AG08396 (cell line): ENCODE results near the gene CAMKK2.
A peak's percentile ranks its signal among the peaks of the same experiment; 100 is the strongest.
"Not testable (repeated sequence)": the region's sequence is repeated elsewhere in the genome, so short reads cannot be mapped to it uniquely, and the experiment has no call there.

Experiments
- DNase-seq: peaks from one replicate; pipeline ENCODE4 v3.0.0; 2012; ENCODE audit warnings: low spot score, mixed read lengths

CAMKK2 gene

GRCh38 chr12:121298411-121298810, 1.9 kb upstream of the CAMKK2 start:
- DNase-seq, result not testable (repeated sequence)

GRCh38 chr12:121297435-121297991, 1.0 kb upstream of the CAMKK2 start:
- peak; percentile 74 for DNase-seq

DNA sequence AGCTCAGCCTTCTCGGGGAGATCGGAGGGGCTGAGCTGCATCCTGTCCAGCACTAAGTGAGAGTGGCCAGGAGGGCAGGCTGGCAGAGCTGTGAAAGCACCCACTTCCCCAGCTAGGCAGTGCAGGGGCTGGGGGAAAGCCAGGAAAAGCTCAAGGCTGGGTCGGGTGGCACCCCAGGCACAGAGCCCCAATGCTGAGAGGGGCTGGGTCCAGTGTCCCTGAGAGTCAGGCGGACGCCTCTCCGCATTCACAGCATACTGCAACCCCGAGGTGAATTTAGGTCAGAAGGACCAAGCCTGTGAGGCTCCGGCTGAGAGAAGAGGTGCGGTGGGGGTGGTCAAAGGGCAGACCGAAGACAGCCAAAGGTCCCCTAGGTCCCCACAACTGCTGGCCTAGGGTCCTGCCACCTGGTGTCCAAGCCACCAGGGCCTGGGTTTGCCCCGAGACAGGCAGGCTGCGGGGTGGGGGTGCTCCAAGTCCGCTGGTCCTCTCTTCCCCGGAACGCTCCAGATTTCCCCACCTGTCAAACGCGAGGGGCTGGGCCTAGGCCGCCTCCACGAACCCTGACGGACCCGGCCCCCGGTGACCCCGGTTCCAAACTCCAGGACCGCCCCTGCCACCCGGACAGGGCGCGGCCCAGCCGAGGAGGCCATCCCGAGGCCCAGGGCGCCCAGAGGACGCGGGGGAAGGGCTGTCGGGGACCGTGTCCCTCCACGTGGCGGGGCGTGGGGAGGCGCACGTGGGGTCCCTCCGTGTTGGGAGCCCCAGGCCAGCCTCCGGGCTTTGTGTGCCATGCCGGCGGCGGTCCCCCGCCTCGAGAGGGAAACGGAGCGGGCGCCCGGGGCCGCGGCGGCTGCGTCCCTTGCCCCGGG, 527 bp downstream of the CAMKK2 start:
- peak; percentile 50 for DNase-seq

DNA sequence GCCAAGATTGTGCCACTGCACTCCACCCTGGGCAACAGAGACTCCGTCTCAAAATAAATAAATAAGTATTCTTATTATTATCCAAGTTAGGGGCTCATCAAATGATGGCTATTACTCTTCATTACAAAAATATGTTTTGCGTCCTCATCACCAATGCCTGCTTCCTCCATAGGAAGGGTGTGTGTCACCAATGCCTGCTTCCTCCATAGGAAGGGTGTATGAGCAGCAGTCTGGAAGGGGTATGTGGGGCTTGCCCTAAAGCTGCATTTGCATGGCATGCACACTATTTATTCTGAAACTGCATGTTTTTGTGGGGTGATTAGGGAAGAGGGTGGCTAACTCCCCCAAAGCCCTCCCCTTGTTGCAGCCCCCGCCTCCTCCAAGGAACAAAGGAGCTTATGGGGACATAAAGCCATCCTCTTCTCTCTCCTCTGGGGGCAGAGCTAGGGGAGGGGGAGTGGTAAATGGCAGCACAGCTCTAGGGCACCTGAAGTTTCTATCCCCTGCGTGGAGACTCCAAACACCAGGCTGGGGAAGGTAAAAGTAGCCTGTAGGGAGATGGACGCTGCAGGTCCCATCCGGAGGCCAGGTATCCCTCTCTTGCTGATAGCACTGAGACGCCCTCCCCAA, 1.3 kb downstream of the CAMKK2 start:
- DNase-seq, result no peak

GRCh38 chr12:121294151-121294889, 2.2 kb downstream of the CAMKK2 start:
- no peak for DNase-seq

- DNase-seq, result no peak
These were observed 2.9 kb downstream of the CAMKK2 start for GRCh38 chr12:121293603-121294002.

DNA sequence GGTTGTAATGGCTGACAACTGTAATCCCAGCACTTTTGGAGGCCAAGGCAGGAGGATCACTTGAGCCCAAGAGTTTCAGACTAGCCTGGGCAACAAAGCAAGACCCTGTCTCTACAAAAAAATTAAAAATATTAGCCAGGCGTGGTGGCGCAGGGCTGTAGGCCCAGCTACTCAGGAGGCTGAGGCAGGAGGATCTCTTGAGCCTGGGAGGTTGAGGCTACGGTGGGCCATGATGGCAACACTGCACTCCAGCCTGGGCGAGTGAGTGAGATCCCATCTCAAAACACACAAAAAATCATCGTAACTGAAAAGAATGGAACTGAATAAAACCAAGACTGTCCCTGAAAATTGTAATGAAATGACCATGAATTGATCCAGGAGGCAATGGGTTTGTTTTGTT, 6.1 kb downstream of the CAMKK2 start:
- DNase-seq, result no peak

DNA sequence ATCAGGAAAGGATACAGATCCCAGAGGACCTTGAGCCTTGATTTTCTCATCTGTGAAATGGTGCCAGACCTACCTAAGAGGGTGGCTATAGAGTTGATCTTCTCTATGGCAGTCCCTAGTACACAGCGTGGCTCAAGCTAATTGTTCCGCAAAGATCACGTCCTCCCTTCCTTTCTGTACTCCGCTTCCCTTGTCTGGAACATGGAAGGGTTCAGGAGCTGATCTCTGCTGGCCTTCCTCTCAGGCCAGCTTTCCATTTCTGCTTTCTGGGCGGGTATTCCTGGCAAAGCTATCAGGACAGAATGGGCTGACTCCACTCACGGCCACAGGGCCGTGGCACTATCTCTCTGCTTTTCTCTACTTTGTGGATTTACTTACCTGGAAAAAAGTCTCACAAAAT, 6.5 kb downstream of the CAMKK2 start:
- no peak for DNase-seq

DNA sequence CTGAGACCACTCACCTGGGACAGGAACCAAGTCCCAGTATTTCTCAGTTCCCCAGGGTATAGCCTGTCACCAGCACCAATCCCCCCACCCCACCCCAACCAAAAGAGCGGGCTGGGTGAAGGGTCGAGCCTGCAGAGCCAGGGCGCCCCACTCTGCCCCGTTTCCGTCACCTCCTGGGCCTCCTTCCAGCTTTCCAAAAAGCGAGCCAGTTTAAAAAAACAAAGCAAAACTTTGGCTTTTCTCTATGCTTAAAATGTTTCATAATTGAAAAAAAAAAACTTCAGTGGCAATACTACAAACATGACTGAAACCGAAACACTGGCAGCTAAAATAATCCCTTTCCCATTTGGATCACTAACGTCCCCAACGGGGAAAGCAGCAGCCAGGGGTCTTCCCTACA, 7.5 kb downstream of the CAMKK2 start:
- no peak for DNase-seq

DNA sequence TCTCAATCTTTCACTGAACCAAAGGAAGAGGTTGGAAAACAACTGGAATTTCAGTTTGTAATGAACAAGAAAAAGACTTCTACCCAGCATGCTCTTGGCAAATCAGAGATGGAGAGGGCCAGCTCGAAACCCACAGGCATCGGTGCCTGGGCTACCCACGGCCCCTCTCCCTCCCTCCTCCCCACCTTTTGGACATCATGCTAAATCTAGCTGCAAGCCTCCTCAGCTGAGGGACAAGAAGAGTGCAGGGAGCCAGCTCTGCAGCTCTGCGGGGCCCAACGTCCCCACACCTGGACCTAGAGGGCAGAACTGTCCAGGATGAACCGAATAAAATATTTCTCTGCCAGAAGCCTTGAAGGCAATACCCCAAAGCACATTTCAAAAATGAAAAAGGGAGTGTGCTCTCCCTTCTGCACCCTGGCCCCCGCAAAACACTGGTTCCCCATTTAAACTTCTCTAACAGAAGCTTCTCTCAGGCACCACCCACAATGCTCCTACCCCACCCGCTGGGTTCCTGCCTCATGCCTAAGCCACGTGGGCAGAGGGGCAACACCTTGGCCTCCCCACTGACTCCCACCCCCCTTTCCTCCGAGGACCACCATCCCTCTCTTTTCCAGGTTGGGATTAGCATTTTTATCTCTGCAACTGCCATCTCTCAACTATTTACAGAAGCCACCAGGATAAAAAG, 8.2 kb downstream of the CAMKK2 start:
- DNase-seq, result no peak

DNA sequence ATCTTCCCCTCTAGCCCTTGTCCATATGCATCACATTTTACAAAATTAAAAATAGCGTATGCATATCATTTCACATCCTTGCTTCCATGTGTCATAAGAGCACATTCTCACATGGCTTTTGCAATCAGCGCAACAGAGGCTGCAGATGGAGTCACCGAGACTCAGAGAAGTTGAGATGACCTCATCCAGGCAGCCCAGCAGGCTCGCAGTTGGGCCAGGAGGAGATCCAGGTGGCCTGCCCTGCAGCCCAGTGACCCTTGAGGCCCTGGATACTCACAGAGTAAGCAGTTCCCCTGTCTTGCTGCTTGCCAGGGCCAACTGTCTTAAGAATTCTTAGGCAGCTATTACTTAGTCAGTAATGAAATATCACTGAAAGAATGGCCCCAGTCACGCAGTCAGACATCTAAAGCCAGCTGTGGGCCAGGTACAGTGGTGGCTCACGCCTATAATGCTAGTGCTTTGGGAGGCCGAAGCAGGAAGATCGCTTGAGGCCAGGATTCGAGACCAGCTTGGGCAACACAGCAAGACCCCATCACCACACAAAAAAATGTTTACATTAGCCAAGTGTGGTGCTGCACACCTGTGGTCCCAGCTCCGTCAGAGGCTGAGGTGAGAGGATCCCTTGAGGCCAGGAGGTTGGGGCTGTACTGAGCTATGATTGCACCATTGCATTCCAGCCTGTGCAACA, 9.1 kb downstream of the CAMKK2 start:
- DNase-seq, result peak; percentile 41

- no peak for DNase-seq
These were observed 10.7 kb downstream of the CAMKK2 start for GRCh38 chr12:121285856-121286255.

GRCh38 chr12:121284551-121285390, 11.7 kb downstream of the CAMKK2 start:
- peak; percentile 73 for DNase-seq

DNA sequence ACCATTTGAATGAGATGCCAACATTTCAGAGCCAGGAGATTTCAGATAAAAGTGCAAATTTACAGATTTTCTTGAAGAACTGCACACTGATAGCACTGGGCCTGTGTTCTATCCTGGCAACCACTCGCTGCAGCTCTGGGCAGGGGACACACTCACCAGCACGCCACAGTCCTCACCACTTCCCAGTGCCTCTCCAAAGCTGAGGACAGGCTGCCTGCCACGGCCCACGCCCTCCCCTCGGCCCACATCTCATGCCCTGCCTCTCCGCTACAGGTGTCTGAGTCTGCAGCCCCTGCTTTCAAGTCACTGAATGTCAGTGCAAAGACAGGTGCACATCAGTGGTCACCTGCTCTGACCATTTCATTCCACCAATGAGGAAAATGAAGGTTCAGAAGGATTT, 12.7 kb downstream of the CAMKK2 start:
- DNase-seq, result no peak

DNA sequence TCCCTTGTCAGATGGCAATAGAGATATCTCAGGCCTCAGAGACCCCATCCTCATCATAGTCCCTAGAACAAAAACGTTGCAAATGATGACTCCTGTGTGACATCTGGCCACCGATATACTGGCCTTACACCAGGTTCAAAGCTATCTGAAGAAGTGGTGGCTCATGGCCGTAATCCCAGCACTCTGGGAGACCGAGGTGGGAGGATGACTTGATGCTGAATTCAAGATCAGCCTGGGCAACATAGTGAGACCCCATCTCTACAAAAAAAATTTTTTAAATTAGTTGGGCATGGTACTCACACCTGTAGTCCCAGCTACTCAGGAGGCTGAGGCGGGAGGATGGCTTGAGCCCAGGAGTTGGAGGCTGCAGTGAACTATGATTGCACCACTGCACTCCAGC, 13.1 kb downstream of the CAMKK2 start:
- no peak for DNase-seq

DNA sequence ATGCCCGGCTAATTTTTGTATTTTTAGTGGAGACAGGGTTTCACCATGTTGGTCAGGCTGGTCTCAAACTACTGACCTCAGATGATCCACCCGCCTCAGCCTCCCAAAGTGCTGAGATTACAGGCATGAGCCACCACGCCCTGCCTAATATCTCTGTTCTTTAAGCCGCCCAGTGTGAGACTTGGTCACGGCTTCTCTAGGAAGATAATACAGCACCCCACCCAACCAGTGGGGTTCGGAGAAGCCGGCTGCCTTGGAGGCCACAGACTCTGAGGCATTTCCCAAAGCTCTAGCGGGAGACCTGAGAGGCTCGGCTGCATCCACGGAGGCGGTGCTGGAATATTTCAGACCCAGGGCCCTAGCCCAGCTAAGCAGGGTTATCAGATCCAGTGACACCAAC, 13.6 kb downstream of the CAMKK2 start:
- DNase-seq, result not testable (repeated sequence)

DNA sequence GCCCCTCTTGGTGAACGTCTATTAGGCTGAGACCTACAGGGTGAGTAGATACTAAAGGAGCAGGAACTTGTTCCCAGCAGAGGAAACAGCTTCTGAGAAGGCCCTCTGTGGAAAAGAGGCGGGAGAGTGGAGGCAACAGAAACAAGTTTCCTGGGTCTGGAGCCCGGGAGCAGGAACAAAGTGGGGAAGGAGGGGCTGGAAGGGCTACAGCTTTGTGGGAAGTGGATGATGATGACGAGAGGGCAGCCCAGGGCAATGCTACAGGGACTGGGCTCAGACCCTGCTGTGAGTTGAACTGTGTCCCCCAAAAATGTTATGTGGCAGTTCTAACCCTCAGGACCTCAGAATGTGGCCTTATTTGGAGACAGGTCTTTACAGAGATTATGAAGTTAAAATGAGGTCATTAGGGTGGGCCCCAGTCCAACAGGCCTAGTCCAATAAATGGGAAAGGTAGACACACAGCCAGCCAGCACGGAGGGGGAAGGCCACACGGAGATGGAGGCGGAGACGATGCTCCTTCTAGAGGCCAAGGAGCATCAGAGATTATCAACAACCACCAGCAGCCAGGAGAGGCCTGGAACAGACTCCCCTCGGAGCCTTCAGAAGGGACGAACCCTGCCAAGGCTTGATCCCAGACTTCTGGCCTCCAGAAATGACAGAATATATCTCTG, 14.3 kb downstream of the CAMKK2 start:
- no peak for DNase-seq

GRCh38 chr12:121281116-121281515, 15.4 kb downstream of the CAMKK2 start:
- not testable (repeated sequence) for DNase-seq

GRCh38 chr12:121280531-121280930, 16.0 kb downstream of the CAMKK2 start:
- not testable (repeated sequence) for DNase-seq

DNA sequence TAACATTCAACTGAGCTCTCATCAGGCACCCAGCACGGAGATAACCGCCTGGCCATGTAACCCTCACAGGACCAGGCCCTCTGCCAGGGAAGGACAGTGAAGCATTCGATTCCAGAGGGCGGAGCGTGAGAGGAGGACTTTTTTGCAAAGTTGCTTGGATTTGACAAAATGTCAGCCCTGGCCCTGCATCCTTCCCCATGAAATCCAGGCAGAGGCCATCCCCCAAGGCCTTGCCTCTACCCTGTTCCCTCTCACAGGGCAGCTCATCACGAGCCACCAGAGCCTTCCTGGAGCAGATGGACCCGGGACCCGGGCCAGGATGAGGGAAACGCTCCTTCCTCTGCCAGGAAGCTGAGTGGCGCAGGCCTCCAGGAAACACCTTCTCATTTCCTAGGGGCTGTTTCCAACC, 17.0 kb downstream of the CAMKK2 start:
- peak; percentile 80 for DNase-seq
